HepG2 (cell line): ENCODE results near the gene GGNBP2. TPM values are rescaled to one million over a fixed set of nuclear protein-coding genes. Genes with fewer than 3 reads are reported as not detected.

Source experiments
- ATF1 ChIP-seq: IDR thresholded peaks from 2 replicates; pipeline ENCODE4 v1.6.1; 2016; ENCODE audit warnings: mild to moderate bottlenecking, control low read depth
- ATM ChIP-seq: fragments of 450-650 bp; IDR thresholded peaks from 2 replicates; pipeline ENCODE4 v1.7.1; 2017; ENCODE audit warnings: mild to moderate bottlenecking, borderline replicate concordance
- CBX2 ChIP-seq, 2 experiments: fragments of 200-600 bp in 1 of 2; sonication (generic); formaldehyde crosslinking in 1 of 2; IDR thresholded peaks; 2 replicates each; pipeline versions ENCODE4 v1.7.0 to v1.8.1; 2018 to 2022; ENCODE audit warnings: low read depth in 2 of 2, low read length in 1 of 2, mild to moderate bottlenecking in 1 of 2, missing genetic modification reagents in 1 of 2
- LCORL ChIP-seq, 2 experiments: fragments of 450-650 bp in 1 of 2; sonication (generic) in 1 of 2; formaldehyde crosslinking in 1 of 2; IDR thresholded peaks; 2 replicates each; pipeline versions ENCODE4 v1.5.0 to v1.6.1; 2017 to 2020; ENCODE audit warnings: antibody characterized with exemption in 1 of 2, missing genetic modification reagents in 1 of 2
- MTF1 ChIP-seq: sonication (generic); formaldehyde crosslinking; IDR thresholded peaks from 2 replicates; pipeline ENCODE4 v1.5.0; 2020; ENCODE audit warnings: missing genetic modification reagents
- MXD4 ChIP-seq: IDR thresholded peaks from 2 replicates; pipeline ENCODE4 v1.6.1; 2016; ENCODE audit warnings: mild to moderate bottlenecking, missing biosample characterization, missing genetic modification reagents
- NFKB2 ChIP-seq: sonication (generic); formaldehyde crosslinking; IDR thresholded peaks from 2 replicates; pipeline ENCODE4 v1.4.0; 2020; ENCODE audit warnings: missing genetic modification reagents, borderline replicate concordance
- RFX5 ChIP-seq: IDR thresholded peaks from 2 replicates; pipeline ENCODE4 v1.6.1; 2011; ENCODE audit warnings: low read depth, low read length, improper control_type of control experiment
- SMYD3 ChIP-seq: sonication (generic); formaldehyde crosslinking; IDR thresholded peaks from 2 replicates; pipeline ENCODE4 v1.8.1; 2023; ENCODE audit warnings: mild to moderate bottlenecking, missing genetic modification reagents
- TBX2 ChIP-seq: sonication (generic); formaldehyde crosslinking; IDR thresholded peaks from 2 replicates; pipeline ENCODE4 v1.5.0; 2020; ENCODE audit warnings: missing genetic modification reagents, mild to moderate bottlenecking, borderline replicate concordance
- TBX3 ChIP-seq: fragments of 450-650 bp; IDR thresholded peaks from 2 replicates; pipeline ENCODE4 v1.6.1; 2017; ENCODE audit warnings: antibody characterized with exemption, mild to moderate bottlenecking, inconsistent platforms, borderline replicate concordance
- ZBTB38 ChIP-seq: sonication (generic); formaldehyde crosslinking; IDR thresholded peaks from 2 replicates; pipeline ENCODE4 v1.5.1; 2020; ENCODE audit warnings: mild to moderate bottlenecking, missing genetic modification reagents
- ZBTB8A ChIP-seq: sonication (generic); formaldehyde crosslinking; IDR thresholded peaks from 2 replicates; pipeline ENCODE4 v1.4.0; 2020; ENCODE audit warnings: mild to moderate bottlenecking, low read depth, missing genetic modification reagents, borderline replicate concordance
- ZFX ChIP-seq: sonication (generic); formaldehyde crosslinking; IDR thresholded peaks from 2 replicates; pipeline ENCODE4 v1.4.0; 2020; ENCODE audit warnings: mild to moderate bottlenecking, low read depth, missing genetic modification reagents, moderate library complexity
- ZMYM3 ChIP-seq: sonication (generic); formaldehyde crosslinking; IDR thresholded peaks from 2 replicates; pipeline ENCODE4 v1.5.1; 2020; ENCODE audit warnings: mild to moderate bottlenecking, missing genetic modification reagents
- ZNF546 ChIP-seq: sonication (generic); formaldehyde crosslinking; conservative IDR thresholded peaks from 2 replicates; pipeline ENCODE4 v1.8.1; 2023; ENCODE audit warnings: mild to moderate bottlenecking, missing genetic modification reagents
- ZNF564 ChIP-seq: sonication (generic); formaldehyde crosslinking; IDR thresholded peaks from 2 replicates; pipeline ENCODE4 v1.8.1; 2023; ENCODE audit warnings: mild to moderate bottlenecking, missing genetic modification reagents
- ZNF75D ChIP-seq: sonication (generic); formaldehyde crosslinking; IDR thresholded peaks from 2 replicates; pipeline ENCODE4 v1.8.1; 2023; ENCODE audit warnings: missing genetic modification reagents, mild to moderate bottlenecking, borderline replicate concordance
- ZSCAN21 ChIP-seq: sonication (generic); formaldehyde crosslinking; IDR thresholded peaks from 2 replicates; pipeline ENCODE4 v1.8.0; 2022; ENCODE audit warnings: mild to moderate bottlenecking, missing genetic modification reagents, moderate library complexity, borderline replicate concordance
- polyA plus RNA-seq, 8 experiments: library from polyadenylated mRNA; depleted of rRNA in 3 of 8; stranded (reverse) in 7 of 8; unstranded in 1 of 8; fragments of >200 nt; fragmentation: Illumina TruSeq in 4 of 8; extraction: Trizol in 4 of 8; gene quantifications; 2 replicates each; pipeline versions ENCODE4 v1.2.1 to v1.2.3, GENCODE V29; 2011 to 2016; ENCODE audit warnings: low read depth in 4 of 8, missing spikeins in 1 of 8, mixed read lengths in 1 of 8; ENCODE audit not compliant: insufficient read depth in 1 of 8
- total RNA-seq, 5 experiments: library from RNA; depleted of rRNA; stranded (reverse); fragments of >200 nt; fragmentation: Illumina TruSeq; extraction: Trizol; gene quantifications; 2 replicates each; pipeline ENCODE4 v1.2.3, GENCODE V29; 2016; ENCODE audit warnings: low read depth in 1 of 5
- TF ChIP-seq, protein P1 (sequence below): sonication (generic); formaldehyde crosslinking; IDR thresholded peaks from 2 replicates; pipeline ENCODE4 v1.8.1; 2023; ENCODE audit warnings: mild to moderate bottlenecking, inconsistent platforms, moderate library complexity, missing genetic modification reagents, borderline replicate concordance
- TF ChIP-seq, protein P2 (sequence below): conservative IDR thresholded peaks from 2 replicates; pipeline ENCODE4 v1.6.1; 2018; ENCODE audit warnings: missing genetic modification reagents
- TF ChIP-seq, protein P3 (sequence below): sonication (generic); formaldehyde crosslinking; IDR thresholded peaks from 2 replicates; pipeline ENCODE4 v1.4.0; 2020; ENCODE audit warnings: missing genetic modification reagents
- TF ChIP-seq, protein P4 (sequence below): sonication (generic); formaldehyde crosslinking; IDR thresholded peaks from 2 replicates; pipeline ENCODE4 v1.5.0; 2020; ENCODE audit warnings: mild to moderate bottlenecking, missing genetic modification reagents, moderate library complexity
- TF ChIP-seq, protein P5 (sequence below): IDR thresholded peaks from 2 replicates; pipeline ENCODE4 v1.6.1; 2016; ENCODE audit warnings: low read depth, borderline replicate concordance

Gene GGNBP2
- total and polyA plus RNA-seq, 2 of the 13 experiments (the other 11 are each of a cell fraction or from before 2014, with no cell fraction given), result 53.3 to 84.2 TPM

DNA sequence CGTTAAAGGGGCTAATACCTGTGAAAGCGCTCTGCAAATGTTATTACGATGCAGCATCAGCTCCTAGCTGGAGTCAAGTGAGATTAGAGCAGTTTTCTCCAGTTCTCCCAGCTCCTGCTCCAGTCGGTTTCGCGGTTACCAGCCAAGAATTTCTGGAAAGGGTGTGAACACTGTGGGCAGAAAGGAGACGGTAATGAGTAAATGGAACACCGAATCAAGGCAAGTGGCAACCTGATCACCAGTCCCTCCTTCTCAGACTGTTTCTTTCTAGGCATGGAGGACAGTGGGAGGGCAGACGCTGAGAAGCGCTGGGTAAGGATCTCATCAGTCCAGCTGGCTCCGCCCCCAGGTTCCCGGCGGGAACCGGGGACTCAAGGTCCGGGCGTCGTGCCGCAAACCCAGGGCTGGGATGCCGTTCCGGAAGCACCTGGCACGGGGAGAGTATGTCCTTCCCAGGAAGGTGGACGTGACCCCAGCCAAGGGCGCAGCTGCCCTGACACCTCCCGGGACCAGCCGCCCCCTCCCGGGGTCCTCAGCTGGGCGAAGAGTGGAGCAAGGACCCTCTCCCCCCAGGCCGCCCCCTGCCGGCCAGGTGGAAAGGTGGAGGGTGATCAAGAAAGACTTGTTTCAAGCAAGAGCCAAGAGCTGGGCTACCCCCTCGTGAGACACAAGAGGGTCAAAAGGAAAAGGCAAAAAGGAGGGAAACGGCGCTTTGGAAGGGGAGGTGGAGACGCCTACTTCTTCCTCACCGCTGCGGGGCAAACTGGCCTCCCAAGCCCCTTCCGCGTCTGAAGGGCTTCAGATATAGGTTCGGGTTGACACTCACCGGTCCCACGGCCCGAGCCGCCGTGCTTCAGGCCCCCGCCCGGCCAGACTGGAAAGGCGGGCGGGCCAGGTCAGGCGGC, 10.5 kb upstream of the GGNBP2 start (continued):
- TF ChIP-seq NFKB2 (CRISPR knock-in tag) (peak; percentile 16; the same call in 1 of the 2 replicates), ZBTB8A (CRISPR knock-in tag) (no peak), ZNF564 (CRISPR knock-in tag) (no peak), TBX2 (no peak), ATM (no peak), ZFX (CRISPR knock-in tag) (no peak), CBX2 (IDR thresholded peaks at IDR 0.05; ENCODE audit: low read depth, low read length) (no peak), CBX2 (CRISPR knock-in tag; IDR thresholded peaks at IDR 0.05; ENCODE audit: low read depth) (no peak), SMYD3 (CRISPR knock-in tag) (no peak), LCORL (IDR thresholded peaks at IDR 0.05) (no peak), LCORL (CRISPR knock-in tag; IDR thresholded peaks at IDR 0.05) (no peak), ZNF546 (no peak), ZMYM3 (no peak), ZNF75D (CRISPR knock-in tag) (no peak; the same call in 1 of the 2 replicates), ATF1 (CRISPR knock-in tag) (no peak), MTF1 (CRISPR knock-in tag) (no peak), ZSCAN21 (no peak; the same call in 1 of the 2 replicates), RFX5 (no peak), ZBTB38 (CRISPR knock-in tag) (no peak), TBX3 (no peak), MXD4 (CRISPR knock-in tag) (no peak)
- TF ChIP-seq, protein P1, sequence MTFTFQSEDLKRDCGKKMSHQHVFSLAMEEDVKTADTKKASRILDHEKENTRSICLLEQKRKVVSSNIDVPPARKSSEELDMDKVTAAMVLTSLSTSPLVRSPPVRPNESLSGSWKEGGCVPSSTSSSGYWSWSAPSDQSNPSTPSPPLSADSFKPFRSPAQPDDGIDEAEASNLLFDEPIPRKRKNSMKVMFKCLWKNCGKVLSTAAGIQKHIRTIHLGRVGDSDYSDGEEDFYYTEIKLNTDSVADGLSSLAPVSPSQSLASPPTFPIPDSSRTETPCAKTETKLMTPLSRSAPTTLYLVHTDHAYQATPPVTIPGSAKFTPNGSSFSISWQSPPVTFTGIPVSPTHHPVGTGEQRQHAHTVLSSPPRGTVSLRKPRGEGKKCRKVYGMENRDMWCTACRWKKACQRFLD, result no peak
- TF ChIP-seq, protein P2, sequence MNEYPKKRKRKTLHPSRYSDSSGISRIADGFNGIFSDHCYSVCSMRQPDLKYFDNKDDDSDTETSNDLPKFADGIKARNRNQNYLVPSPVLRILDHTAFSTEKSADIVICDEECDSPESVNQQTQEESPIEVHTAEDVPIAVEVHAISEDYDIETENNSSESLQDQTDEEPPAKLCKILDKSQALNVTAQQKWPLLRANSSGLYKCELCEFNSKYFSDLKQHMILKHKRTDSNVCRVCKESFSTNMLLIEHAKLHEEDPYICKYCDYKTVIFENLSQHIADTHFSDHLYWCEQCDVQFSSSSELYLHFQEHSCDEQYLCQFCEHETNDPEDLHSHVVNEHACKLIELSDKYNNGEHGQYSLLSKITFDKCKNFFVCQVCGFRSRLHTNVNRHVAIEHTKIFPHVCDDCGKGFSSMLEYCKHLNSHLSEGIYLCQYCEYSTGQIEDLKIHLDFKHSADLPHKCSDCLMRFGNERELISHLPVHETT, result no peak; the same call in 1 of the 2 replicates
- TF ChIP-seq, protein P3, sequence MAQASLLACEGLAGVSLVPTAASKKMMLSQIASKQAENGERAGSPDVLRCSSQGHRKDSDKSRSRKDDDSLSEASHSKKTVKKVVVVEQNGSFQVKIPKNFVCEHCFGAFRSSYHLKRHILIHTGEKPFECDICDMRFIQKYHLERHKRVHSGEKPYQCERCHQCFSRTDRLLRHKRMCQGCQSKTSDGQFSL, result no peak
- TF ChIP-seq, protein P4, sequence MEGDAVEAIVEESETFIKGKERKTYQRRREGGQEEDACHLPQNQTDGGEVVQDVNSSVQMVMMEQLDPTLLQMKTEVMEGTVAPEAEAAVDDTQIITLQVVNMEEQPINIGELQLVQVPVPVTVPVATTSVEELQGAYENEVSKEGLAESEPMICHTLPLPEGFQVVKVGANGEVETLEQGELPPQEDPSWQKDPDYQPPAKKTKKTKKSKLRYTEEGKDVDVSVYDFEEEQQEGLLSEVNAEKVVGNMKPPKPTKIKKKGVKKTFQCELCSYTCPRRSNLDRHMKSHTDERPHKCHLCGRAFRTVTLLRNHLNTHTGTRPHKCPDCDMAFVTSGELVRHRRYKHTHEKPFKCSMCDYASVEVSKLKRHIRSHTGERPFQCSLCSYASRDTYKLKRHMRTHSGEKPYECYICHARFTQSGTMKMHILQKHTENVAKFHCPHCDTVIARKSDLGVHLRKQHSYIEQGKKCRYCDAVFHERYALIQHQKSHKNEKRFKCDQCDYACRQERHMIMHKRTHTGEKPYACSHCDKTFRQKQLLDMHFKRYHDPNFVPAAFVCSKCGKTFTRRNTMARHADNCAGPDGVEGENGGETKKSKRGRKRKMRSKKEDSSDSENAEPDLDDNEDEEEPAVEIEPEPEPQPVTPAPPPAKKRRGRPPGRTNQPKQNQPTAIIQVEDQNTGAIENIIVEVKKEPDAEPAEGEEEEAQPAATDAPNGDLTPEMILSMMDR (CRISPR knock-in tag), result peak; percentile 83
- TF ChIP-seq, protein P5, sequence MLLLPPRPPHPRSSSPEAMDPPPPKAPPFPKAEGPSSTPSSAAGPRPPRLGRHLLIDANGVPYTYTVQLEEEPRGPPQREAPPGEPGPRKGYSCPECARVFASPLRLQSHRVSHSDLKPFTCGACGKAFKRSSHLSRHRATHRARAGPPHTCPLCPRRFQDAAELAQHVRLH, result no peak
